HG02943 (cell line): ENCODE data around the gene SYK.
"Not testable (repeated sequence)": the region's sequence is repeated elsewhere in the genome, so short reads cannot be mapped to it uniquely, and the experiment has no call there.

Experiments
- ATAC-seq: cut with Tn5 transposase; IDR thresholded peaks from one replicate; pipeline ENCODE4 v1.9.1; 2021; ENCODE audit warnings: mild to moderate bottlenecking, low read depth, moderate library complexity; ENCODE audit not compliant: unreplicated experiment

Gene SYK

GRCh38 chr9:90821236-90821635, 19.6 kb downstream of the SYK start:
- ATAC-seq: not testable (repeated sequence)

- no peak for ATAC-seq
Measured at GRCh38 chr9:90821697-90822096, 20.1 kb downstream of the SYK start.

GRCh38 chr9:90822866-90823265, 21.2 kb downstream of the SYK start:
- no peak for ATAC-seq

- no peak for ATAC-seq
Measured at GRCh38 chr9:90825586-90825985, 24.0 kb downstream of the SYK start.

- ATAC-seq: no peak
Measured at GRCh38 chr9:90826326-90827020, 24.9 kb downstream of the SYK start.

GRCh38 chr9:90827181-90827871, 25.7 kb downstream of the SYK start:
- ATAC-seq: peak; percentile 44

GRCh38 chr9:90830051-90830450, 28.4 kb downstream of the SYK start:
- ATAC-seq: no peak

GRCh38 chr9:90830977-90831376, 29.4 kb downstream of the SYK start:
- ATAC-seq: no peak

- no peak for ATAC-seq
Measured at GRCh38 chr9:90832261-90832660, 30.6 kb downstream of the SYK start.

- ATAC-seq: no peak
Measured at GRCh38 chr9:90834828-90835595, 33.4 kb downstream of the SYK start.

GRCh38 chr9:90836411-90837080, 34.9 kb downstream of the SYK start:
- no peak for ATAC-seq

- no peak for ATAC-seq
Measured at GRCh38 chr9:90838098-90838497, 36.5 kb downstream of the SYK start.

GRCh38 chr9:90838581-90839154, 37.0 kb downstream of the SYK start:
- ATAC-seq: no peak

- peak; percentile 67 for ATAC-seq
Measured at GRCh38 chr9:90839183-90839728, 37.6 kb downstream of the SYK start.

- no peak for ATAC-seq
Measured at GRCh38 chr9:90840696-90841095, 39.1 kb downstream of the SYK start.

GRCh38 chr9:90841213-90841612, 39.6 kb downstream of the SYK start:
- no peak for ATAC-seq

- ATAC-seq: no peak
Measured at GRCh38 chr9:90841615-90842014, 40.0 kb downstream of the SYK start.

- ATAC-seq: no peak
Measured at GRCh38 chr9:90842176-90842777, 40.7 kb downstream of the SYK start.

GRCh38 chr9:90842996-90843395, 41.4 kb downstream of the SYK start:
- no peak for ATAC-seq

GRCh38 chr9:90843525-90843924, 41.9 kb downstream of the SYK start:
- ATAC-seq: no peak
